Effector memory CD4-positive, alpha-beta T cell (primary cell): ENCODE results near the gene OR1B1.

Source experiments
- DNase-seq, 3 donors: peaks; one replicate each; pipeline ENCODE4 v3.0.0-alpha.2; 2020
- H3K27ac ChIP-seq: 2 replicates; pipeline ENCODE4 v1.7.0; 2013; ENCODE audit warnings: mild to moderate bottlenecking, low read length, moderate library complexity; ENCODE audit not compliant: insufficient read depth, poor library complexity, severe bottlenecking
- H3K27me3 ChIP-seq: replicated peaks from 2 replicates; pipeline ENCODE4 v1.7.0; 2013; ENCODE audit warnings: mild to moderate bottlenecking, low read length; ENCODE audit not compliant: insufficient read depth, control insufficient read depth, poor library complexity, severe bottlenecking
- H3K36me3 ChIP-seq: 2 replicates; pipeline ENCODE4 v1.7.0; 2013; ENCODE audit warnings: mild to moderate bottlenecking, low read length, moderate library complexity; ENCODE audit not compliant: control insufficient read depth, insufficient read depth
- H3K4me1 ChIP-seq: 2 replicates; pipeline ENCODE4 v1.7.0; 2013; ENCODE audit warnings: low read length, mild to moderate bottlenecking; ENCODE audit not compliant: control insufficient read depth, insufficient read depth, poor library complexity, severe bottlenecking
- H3K4me3 ChIP-seq: 2 replicates; pipeline ENCODE4 v1.7.0; 2013; ENCODE audit warnings: low read length, low read depth, mild to moderate bottlenecking; ENCODE audit not compliant: insufficient read depth, poor library complexity, severe bottlenecking
- H3K9me3 ChIP-seq: 2 replicates; pipeline ENCODE4 v1.7.0; 2013; ENCODE audit warnings: mild to moderate bottlenecking, low read length, moderate library complexity; ENCODE audit not compliant: control insufficient read depth
- total RNA-seq, 3 donors: gene quantifications; one replicate each; lab custom pipeline; 2026; lab: John Stamatoyannopoulos, UW

The OR1B1 gene
- total RNA-seq = 0 to 0.09 (median 0) reads per million in 3 donors

- no peak within 1 kb of the TSS for H3K27ac ChIP-seq
- no peaks in the 10 kb centered on the region for H3K36me3 ChIP-seq
- H3K9me3 ChIP-seq = no peaks in the 10 kb centered on the region
- H3K27me3 ChIP-seq = no peaks in the 10 kb centered on the region
- no peak for DNase-seq
- H3K4me3 ChIP-seq = no peak within 1 kb of the TSS
- H3K4me1 ChIP-seq = no peaks in the 10 kb centered on the region
Measured at GRCh38 chr9:122657527-122657926, at the start of gene OR1B1. Gene OR1B1, minus strand, starts transcription at chr9:122657627.

GRCh38 chr9:122695696-122696095 is 38.3 kb upstream of the OR1B1 start:
- Histone ChIP-seq H3K9me3 (no peaks in the 10 kb centered on the region), H3K4me1 (no peaks in the 10 kb centered on the region), H3K27ac (no peak overlapping the region), H3K4me3 (no peak overlapping the region), H3K27me3 (no peaks in the 10 kb centered on the region), H3K36me3 (no peaks in the 10 kb centered on the region)
- DNase-seq = no peak

- Histone ChIP-seq H3K4me1 (no peaks in the 10 kb centered on the region), H3K27me3 (no peaks in the 10 kb centered on the region), H3K9me3 (peaks cover 6% of the 10 kb centered on the region), H3K27ac (no peak overlapping the region), H3K4me3 (no peak overlapping the region), H3K36me3 (no peaks in the 10 kb centered on the region)
- no peak for DNase-seq
Measured at GRCh38 chr9:122684851-122685250, 27.4 kb upstream of the OR1B1 start.

- Histone ChIP-seq H3K27ac (no peak overlapping the region), H3K9me3 (peaks cover 2% of the 10 kb centered on the region), H3K36me3 (no peaks in the 10 kb centered on the region), H3K4me1 (no peaks in the 10 kb centered on the region), H3K27me3 (no peaks in the 10 kb centered on the region), H3K4me3 (no peak overlapping the region)
- DNase-seq = no peak
Measured at GRCh38 chr9:122672481-122672880, 15.1 kb upstream of the OR1B1 start.

- H3K27me3 ChIP-seq = no peaks in the 10 kb centered on the region
- no peaks in the 10 kb centered on the region for H3K4me1 ChIP-seq
- H3K9me3 ChIP-seq = no peaks in the 10 kb centered on the region
- no peaks in the 10 kb centered on the region for H3K36me3 ChIP-seq
- no peak within 1 kb of the TSS for H3K27ac ChIP-seq
- H3K4me3 ChIP-seq = no peak within 1 kb of the TSS
- no peak for DNase-seq
Measured at GRCh38 chr9:122661416-122661815, 4.0 kb upstream of the OR1B1 start, which contains the start of gene OR1L1. Gene OR1L1, plus strand, starts transcription at chr9:122661716. Its CDS starts 0 bp downstream, at chr9:122661716.

- Histone ChIP-seq H3K36me3 (no peaks in the 10 kb centered on the region), H3K9me3 (no peaks in the 10 kb centered on the region), H3K27ac (no peak overlapping the region), H3K4me1 (no peaks in the 10 kb centered on the region), H3K4me3 (no peak overlapping the region), H3K27me3 (no peaks in the 10 kb centered on the region)
- DNase-seq = no peak
Measured at GRCh38 chr9:122656378-122656777, 1.0 kb downstream of the OR1B1 start.

- Histone ChIP-seq H3K36me3 (no peaks in the 10 kb centered on the region), H3K4me1 (no peaks in the 10 kb centered on the region), H3K27ac (no peak overlapping the region), H3K4me3 (no peak overlapping the region), H3K27me3 (no peaks in the 10 kb centered on the region), H3K9me3 (peaks cover 3% of the 10 kb centered on the region)
- DNase-seq = no peak
Measured at GRCh38 chr9:122642226-122642625, 15.2 kb downstream of the OR1B1 start.

GRCh38 chr9:122619996-122620395 is 37.4 kb downstream of the OR1B1 start:
- no peak overlapping the region for H3K4me3 ChIP-seq
- no peaks in the 10 kb centered on the region for H3K9me3 ChIP-seq
- H3K27me3 ChIP-seq = no peaks in the 10 kb centered on the region
- no peak overlapping the region for H3K27ac ChIP-seq
- no peaks in the 10 kb centered on the region for H3K36me3 ChIP-seq
- H3K4me1 ChIP-seq = no peaks in the 10 kb centered on the region
- no peak for DNase-seq

GRCh38 chr9:122614362-122614761 is 43.1 kb downstream of the OR1B1 start, which contains the start of gene OR1Q1:
Gene OR1Q1, plus strand, starts transcription at chr9:122614738. Its CDS starts 0 bp downstream, at chr9:122614738.
- no peak for DNase-seq

GRCh38 chr9:122609804-122610203 is 47.6 kb downstream of the OR1B1 start:
- no peak for DNase-seq
- no peak overlapping the region for H3K27ac ChIP-seq
- H3K4me1 ChIP-seq = no peaks in the 10 kb centered on the region
- no peaks in the 10 kb centered on the region for H3K9me3 ChIP-seq
- no peak overlapping the region for H3K4me3 ChIP-seq
- no peaks in the 10 kb centered on the region for H3K36me3 ChIP-seq
- no peaks in the 10 kb centered on the region for H3K27me3 ChIP-seq

More at GRCh38 chr9:122614362-122614761, 43.1 kb downstream of the OR1B1 start, which contains the start of gene OR1Q1:
- Histone ChIP-seq H3K9me3 (no peaks in the 10 kb centered on the region), H3K4me3 (no peak within 1 kb of the TSS), H3K27me3 (no peaks in the 10 kb centered on the region), H3K36me3 (no peaks in the 10 kb centered on the region), H3K4me1 (no peaks in the 10 kb centered on the region), H3K27ac (no peak within 1 kb of the TSS)
